H9 (cell line): ENCODE results near the gene HMCN1. TPM values are rescaled to one million over a fixed set of nuclear protein-coding genes. Genes with fewer than 3 reads are reported as not detected.
"Not testable (repeated sequence)": the region's sequence is repeated elsewhere in the genome, so short reads cannot be mapped to it uniquely, and the experiment has no call there.

ENCODE experiments used
- DNase-seq: peaks from one replicate; pipeline ENCODE4 v3.0.0-alpha.2; 2017
- H2AFZ ChIP-seq: one replicate; pipeline ENCODE4 v1.6.1; 2013; ENCODE audit warnings: mild to moderate bottlenecking, low read length, control low read depth, moderate library complexity
- H2AK5ac ChIP-seq: 2 replicates; pipeline ENCODE4 v1.6.1; 2013; ENCODE audit warnings: low read length, control low read depth, mixed read lengths; ENCODE audit not compliant: insufficient read length
- H2BK120ac ChIP-seq: one replicate; pipeline ENCODE4 v1.6.1; 2013; ENCODE audit warnings: low read depth, mild to moderate bottlenecking, low read length, control low read depth, inconsistent platforms; ENCODE audit not compliant: poor library complexity, severe bottlenecking
- H2BK12ac ChIP-seq: 2 replicates; pipeline ENCODE4 v1.6.1; 2013; ENCODE audit warnings: low read length, control low read depth, mixed read lengths, low read depth; ENCODE audit not compliant: insufficient read length
- H2BK15ac ChIP-seq: 2 replicates; pipeline ENCODE4 v1.6.1; 2013; ENCODE audit warnings: low read depth, low read length, control low read depth
- H2BK20ac ChIP-seq: one replicate; pipeline ENCODE4 v1.6.1; 2013; ENCODE audit warnings: low read depth, mild to moderate bottlenecking, low read length, control low read depth, inconsistent platforms; ENCODE audit not compliant: poor library complexity, severe bottlenecking
- H2BK5ac ChIP-seq: 2 replicates; pipeline ENCODE4 v1.6.1; 2013; ENCODE audit warnings: low read length, control low read depth, mixed read lengths; ENCODE audit not compliant: insufficient read length
- H3K14ac ChIP-seq: 2 replicates; pipeline ENCODE4 v1.6.1; 2013; ENCODE audit warnings: low read length, control low read depth; ENCODE audit not compliant: insufficient read depth
- H3K18ac ChIP-seq: 2 replicates; pipeline ENCODE4 v1.6.1; 2013; ENCODE audit warnings: low read depth, mild to moderate bottlenecking, mixed read lengths, low read length, control low read depth; ENCODE audit not compliant: insufficient read length
- H3K23ac ChIP-seq: 2 replicates; pipeline ENCODE4 v1.6.1; 2013; ENCODE audit warnings: low read length, control low read depth, mixed read lengths, low read depth; ENCODE audit not compliant: insufficient read length
- H3K23me2 ChIP-seq: 2 replicates; pipeline ENCODE4 v1.6.1; 2013; ENCODE audit warnings: low read depth, mild to moderate bottlenecking, mixed read lengths, low read length, control low read depth; ENCODE audit not compliant: insufficient read length, poor library complexity, severe bottlenecking
- H3K27ac ChIP-seq: 2 replicates; pipeline ENCODE4 v1.5.1; 2013; ENCODE audit warnings: low read length, control low read depth, mixed read lengths, low read depth; ENCODE audit not compliant: insufficient read length
- H3K27me3 ChIP-seq: 2 replicates; pipeline ENCODE4 v1.6.1; 2013; ENCODE audit warnings: low read length, control low read depth, inconsistent platforms; ENCODE audit not compliant: insufficient read depth
- H3K4ac ChIP-seq: 2 replicates; pipeline ENCODE4 v1.6.1; 2013; ENCODE audit warnings: low read depth, mild to moderate bottlenecking, control low read depth, inconsistent platforms, low read length, moderate library complexity
- H3K4me1 ChIP-seq: 2 replicates; pipeline ENCODE4 v1.6.1; 2013; ENCODE audit warnings: low read length, control low read depth, inconsistent platforms; ENCODE audit not compliant: insufficient read depth
- H3K4me2 ChIP-seq: 2 replicates; pipeline ENCODE4 v1.6.1; 2013; ENCODE audit warnings: low read length, control low read depth, mixed read lengths; ENCODE audit not compliant: insufficient read length, insufficient read depth
- H3K56ac ChIP-seq: 2 replicates; pipeline ENCODE4 v1.6.1; 2013; ENCODE audit warnings: low read depth, mild to moderate bottlenecking, mixed read lengths, low read length, control low read depth; ENCODE audit not compliant: insufficient read length
- H3K79me1 ChIP-seq: 2 replicates; pipeline ENCODE4 v1.6.1; 2013; ENCODE audit warnings: low read depth, mild to moderate bottlenecking, moderate library complexity, low read length, control low read depth, inconsistent platforms; ENCODE audit not compliant: insufficient read depth, poor library complexity, severe bottlenecking
- H3K79me2 ChIP-seq: 2 replicates; pipeline ENCODE4 v1.6.1; 2013; ENCODE audit warnings: low read length, control low read depth, inconsistent platforms; ENCODE audit not compliant: insufficient read depth
- H3K9ac ChIP-seq: 2 replicates; pipeline ENCODE4 v1.6.1; 2013; ENCODE audit warnings: low read length, control low read depth, mixed read lengths; ENCODE audit not compliant: insufficient read length; ENCODE audit errors: extremely low read depth
- H3K9me3 ChIP-seq: one replicate; pipeline ENCODE4 v1.6.1; 2013; ENCODE audit warnings: low read depth, low read length, inconsistent platforms; ENCODE audit not compliant: control insufficient read depth
- H3T11ph ChIP-seq: one replicate; pipeline ENCODE4 v1.6.1; 2013; ENCODE audit warnings: mild to moderate bottlenecking, low read length, control low read depth, inconsistent platforms
- H4K20me1 ChIP-seq: one replicate; pipeline ENCODE4 v1.6.1; 2013; ENCODE audit not compliant: control insufficient read depth, insufficient read length, insufficient read depth
- H4K5ac ChIP-seq: 2 replicates; pipeline ENCODE4 v1.6.1; 2013; ENCODE audit warnings: low read depth, mild to moderate bottlenecking, mixed read lengths, low read length, control low read depth; ENCODE audit not compliant: insufficient read length
- H4K8ac ChIP-seq: replicated peaks from 2 replicates; pipeline ENCODE4 v1.6.1; 2013; ENCODE audit warnings: low read length, control low read depth, mixed read lengths, low read depth; ENCODE audit not compliant: insufficient read length
- H4K91ac ChIP-seq: 2 replicates; pipeline ENCODE4 v1.6.1; 2013; ENCODE audit warnings: low read depth, mild to moderate bottlenecking, moderate library complexity, mixed read lengths, low read length, control low read depth; ENCODE audit not compliant: insufficient read length
- H3K27ac Mint-ChIP-seq, 3 experiments: 2 replicates in 2 of 3; 3 replicates in 1 of 3; pipeline ENCODE4 v1.8.0; 2020 to 2021; ENCODE audit warnings: mixed read lengths in 3 of 3, mild to moderate bottlenecking in 1 of 3, moderate library complexity in 1 of 3
- H3K27me3 Mint-ChIP-seq: 2 replicates; pipeline ENCODE4 v1.8.0; 2021; ENCODE audit warnings: low read depth, mild to moderate bottlenecking, moderate library complexity, mixed read lengths
- H3K36me3 Mint-ChIP-seq, 3 experiments: 2 replicates in 2 of 3; 3 replicates in 1 of 3; pipeline ENCODE4 v1.8.0; 2020 to 2021; ENCODE audit warnings: low read depth in 3 of 3, mixed read lengths in 3 of 3; ENCODE audit not compliant: insufficient read depth in 1 of 3
- H3K4me1 Mint-ChIP-seq, 2 experiments: 2 replicates each; pipeline ENCODE4 v1.8.0; 2020; ENCODE audit warnings: mixed read lengths in 2 of 2
- H3K4me3 Mint-ChIP-seq, 2 experiments: 2 replicates in 1 of 2; 3 replicates in 1 of 2; pipeline ENCODE4 v1.8.0; 2020 to 2021; ENCODE audit warnings: mild to moderate bottlenecking in 2 of 2, mixed read lengths in 2 of 2, moderate library complexity in 1 of 2
- H3K9me3 Mint-ChIP-seq, 2 experiments: 2 replicates in 1 of 2; 3 replicates in 1 of 2; pipeline ENCODE4 v1.8.0; 2020; ENCODE audit warnings: mild to moderate bottlenecking in 2 of 2, mixed read lengths in 2 of 2, moderate library complexity in 1 of 2
- WGBS: extraction: QIAGEN DNeasy Blood & Tissue Kit; methylation state at CpG from one replicate; pipeline ENCODE4 v1.1.7; 2013; ENCODE audit warnings: missing lambda C conversion rate, low lambda C conversion rate, mixed read lengths; ENCODE audit not compliant: insufficient read length; ENCODE audit errors: extremely low coverage; 5-methylcytosine and 5-hydroxymethylcytosine counted together
- total RNA-seq: library from RNA; stranded (reverse); gene quantifications from 2 replicates; pipeline ENCODE4 v1.2.1, GENCODE V29; 2021
- TF ChIP-seq, protein P1 (sequence below): fragments of 200-600 bp; sonication (generic); conservative IDR thresholded peaks from 3 replicates; pipeline ENCODE4 v1.8.0; 2021; ENCODE audit warnings: antibody characterized with exemption, mild to moderate bottlenecking

Gene HMCN1
- total RNA-seq, 1 experiment from 2014 or later: 3.3 TPM

DNA sequence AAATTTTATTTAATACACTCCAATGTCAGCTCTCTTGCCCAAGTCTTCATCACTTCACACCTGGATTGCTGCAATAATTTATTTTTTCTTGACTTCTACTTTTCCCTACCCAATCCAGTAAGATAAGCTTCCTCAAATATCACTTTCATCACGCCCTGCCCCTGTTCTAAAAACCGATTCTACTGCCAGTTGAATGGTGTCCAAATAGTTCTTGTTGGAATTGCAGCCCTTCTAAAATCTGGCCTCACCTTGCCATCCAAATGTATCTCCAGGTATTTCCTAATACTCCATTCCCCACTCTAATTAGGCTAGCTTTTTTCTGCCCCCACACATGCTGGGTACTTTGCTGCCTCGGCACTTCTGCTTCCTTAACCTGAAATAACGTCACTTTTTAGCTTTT lies 152.5 kb downstream of the HMCN1 start:
- no peak overlapping the region for H2AK5ac ChIP-seq
- Mint-ChIP-seq H3K27ac (no peak overlapping the region; a peak in 1 of 7 replicates), H3K27me3 (no peaks in the 10 kb centered on the region), H3K9me3 (peaks cover under 1 to 3% of the 10 kb centered on the region in 2 experiments; a peak in 1 of 5 replicates), H3K36me3 (peaks cover under 1 to 3% (median 1%) of the 10 kb centered on the region in 3 experiments; a peak in 3 of 7 replicates), H3K4me3 (no peak overlapping the region), H3K4me1 (peaks cover 0 to 4% of the 10 kb centered on the region in 2 experiments; a peak in 1 of 4 replicates)
- no peak overlapping the region for H4K91ac ChIP-seq
- no peaks in the 10 kb centered on the region for H3K4me1 ChIP-seq
- H2BK20ac ChIP-seq: no peak overlapping the region
- H3K79me2 ChIP-seq: no peaks in the 10 kb centered on the region
- H4K8ac ChIP-seq: no peak overlapping the region
- H3K4ac ChIP-seq: no peak overlapping the region
- H3K14ac ChIP-seq: no peak overlapping the region
- no peak overlapping the region for H3K56ac ChIP-seq
- H2BK120ac ChIP-seq: no peak overlapping the region
- H3K9me3 ChIP-seq: no peaks in the 10 kb centered on the region
- DNase-seq: no peak
- H2BK5ac ChIP-seq: no peak overlapping the region
- H2AFZ ChIP-seq: no peak overlapping the region
- no peak overlapping the region for H2BK12ac ChIP-seq
- no peak overlapping the region for H3K18ac ChIP-seq
- H3K27ac ChIP-seq: no peak overlapping the region
- no peak overlapping the region for H2BK15ac ChIP-seq
- H4K20me1 ChIP-seq: no peaks in the 10 kb centered on the region
- TF ChIP-seq, protein P1, sequence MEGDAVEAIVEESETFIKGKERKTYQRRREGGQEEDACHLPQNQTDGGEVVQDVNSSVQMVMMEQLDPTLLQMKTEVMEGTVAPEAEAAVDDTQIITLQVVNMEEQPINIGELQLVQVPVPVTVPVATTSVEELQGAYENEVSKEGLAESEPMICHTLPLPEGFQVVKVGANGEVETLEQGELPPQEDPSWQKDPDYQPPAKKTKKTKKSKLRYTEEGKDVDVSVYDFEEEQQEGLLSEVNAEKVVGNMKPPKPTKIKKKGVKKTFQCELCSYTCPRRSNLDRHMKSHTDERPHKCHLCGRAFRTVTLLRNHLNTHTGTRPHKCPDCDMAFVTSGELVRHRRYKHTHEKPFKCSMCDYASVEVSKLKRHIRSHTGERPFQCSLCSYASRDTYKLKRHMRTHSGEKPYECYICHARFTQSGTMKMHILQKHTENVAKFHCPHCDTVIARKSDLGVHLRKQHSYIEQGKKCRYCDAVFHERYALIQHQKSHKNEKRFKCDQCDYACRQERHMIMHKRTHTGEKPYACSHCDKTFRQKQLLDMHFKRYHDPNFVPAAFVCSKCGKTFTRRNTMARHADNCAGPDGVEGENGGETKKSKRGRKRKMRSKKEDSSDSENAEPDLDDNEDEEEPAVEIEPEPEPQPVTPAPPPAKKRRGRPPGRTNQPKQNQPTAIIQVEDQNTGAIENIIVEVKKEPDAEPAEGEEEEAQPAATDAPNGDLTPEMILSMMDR: no peak
- no peaks in the 10 kb centered on the region for H3K23me2 ChIP-seq
- no peak overlapping the region for H3K23ac ChIP-seq
- H4K5ac ChIP-seq: no peak overlapping the region
- no peak overlapping the region for H3K9ac ChIP-seq
- no peak overlapping the region for H3T11ph ChIP-seq
- no CpG with 5 or more reads among the region's 4 CpGs for WGBS
- H3K79me1 ChIP-seq: no peaks in the 10 kb centered on the region
- H3K4me2 ChIP-seq: no peak overlapping the region
- no peaks in the 10 kb centered on the region for H3K27me3 ChIP-seq

DNA sequence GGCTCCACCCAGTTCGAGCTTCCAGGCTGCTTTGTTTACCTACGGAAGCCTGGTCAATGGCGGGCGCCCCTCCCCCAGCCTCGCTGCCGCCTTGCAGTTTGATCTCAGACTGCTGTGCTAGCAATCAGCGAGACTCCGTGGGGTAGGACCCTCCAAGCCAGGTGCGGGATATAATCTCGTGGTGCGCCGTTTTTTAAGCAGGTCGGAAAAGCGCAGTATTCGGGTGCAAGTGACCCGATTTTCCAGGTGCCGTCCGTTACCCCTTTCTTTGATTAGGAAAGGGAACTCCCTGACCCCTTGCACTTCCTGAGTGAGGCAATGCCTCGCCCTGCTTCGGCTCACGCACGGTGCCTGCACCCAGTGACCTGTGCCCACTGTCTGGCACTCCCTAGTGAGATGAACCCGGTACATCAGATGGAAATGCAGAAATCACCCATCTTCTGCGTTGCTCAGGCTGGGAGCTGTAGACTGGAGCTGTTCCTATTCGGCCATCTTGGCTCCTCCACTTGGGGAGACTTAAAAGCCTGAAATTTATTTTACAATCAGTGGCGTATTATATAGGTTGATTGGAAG lies 158.7 kb downstream of the HMCN1 start:
- H2BK15ac ChIP-seq, H2AFZ ChIP-seq, H3K27me3 ChIP-seq, H3K4me1 Mint-ChIP-seq, H3K79me2 ChIP-seq, H3K4me3 Mint-ChIP-seq, H3K9me3 ChIP-seq, H3K23me2 ChIP-seq, H3K23ac ChIP-seq, H4K8ac ChIP-seq, H4K20me1 ChIP-seq, H2BK120ac ChIP-seq, H3K27ac ChIP-seq, H3K4ac ChIP-seq, H2BK20ac ChIP-seq, H3K14ac ChIP-seq, H3K79me1 ChIP-seq, H2AK5ac ChIP-seq, H3K56ac ChIP-seq, H3T11ph ChIP-seq, H3K9ac ChIP-seq, H4K5ac ChIP-seq, H3K27ac Mint-ChIP-seq, DNase-seq, H3K18ac ChIP-seq, H3K27me3 Mint-ChIP-seq, H2BK5ac ChIP-seq, H3K9me3 Mint-ChIP-seq, H3K4me1 ChIP-seq, H4K91ac ChIP-seq, H2BK12ac ChIP-seq, H3K4me2 ChIP-seq: not testable (repeated sequence)
- peaks cover 4 to 13% (median 6%) of the 10 kb centered on the region in 3 experiments; a peak in 5 of 7 replicates for H3K36me3 Mint-ChIP-seq
- no CpG with 5 or more reads among the region's 26 CpGs for WGBS
